ENCODE measurements around the gene UQCR10. TPM values are rescaled to one million over a fixed set of nuclear protein-coding genes. Genes with fewer than 3 reads are reported as not detected.
A peak's percentile ranks its signal among the peaks of the same experiment; 100 is the strongest.

The UQCR10 gene
- total RNA-seq, 1 donor from 2014 or later, result 48.7 TPM

DNA sequence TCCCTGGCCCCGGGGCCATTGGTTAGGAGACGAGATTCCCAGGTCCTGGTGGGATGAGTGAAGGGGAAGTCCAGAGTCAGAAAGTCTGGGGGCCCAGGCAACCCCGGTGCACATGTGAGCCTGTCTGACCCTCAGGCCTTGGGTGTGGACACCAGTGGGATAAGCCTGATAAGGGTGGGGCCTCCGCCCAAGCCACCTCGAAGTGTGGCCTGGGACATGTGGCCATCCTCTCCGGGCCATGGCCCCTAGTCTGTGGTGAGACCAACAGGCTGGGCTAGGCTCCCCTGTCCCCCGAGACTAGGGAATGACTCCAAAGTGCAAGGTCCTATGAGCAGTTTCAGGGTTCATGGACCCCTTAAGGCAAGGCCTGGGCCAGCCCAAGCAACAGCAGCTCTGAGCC is 41.1 kb upstream of the UQCR10 start:
- Histone ChIP-seq H3K4me3 (no peak overlapping the region), H3K4me2 (no peak overlapping the region), H3K4me1 (peaks cover 4% of the 10 kb centered on the region), H3K27me3 (peaks cover 21% of the 10 kb centered on the region), H3K36me3 (no peaks in the 10 kb centered on the region), H3K79me2 (ENCODE audit: low read depth) (no peaks in the 10 kb centered on the region), H2AFZ (replicated peaks) (no peak overlapping the region), H3K9me3 (ENCODE audit: low read depth) (no peaks in the 10 kb centered on the region), H3K27ac (no peak overlapping the region), H4K20me1 (ENCODE audit: low read depth) (peaks cover 6% of the 10 kb centered on the region), H3F3A (ENCODE audit: low read depth) (peaks cover 3% of the 10 kb centered on the region), H3K9ac (no peak overlapping the region)
- no peak overlapping the region for H3K4me3 Mint-ChIP-seq
- peaks cover 11% of the 10 kb centered on the region for H3K4me1 Mint-ChIP-seq
- no peaks in the 10 kb centered on the region for H3K36me3 Mint-ChIP-seq
- no peak overlapping the region for H3K27ac Mint-ChIP-seq
- no peak for DNase-seq (ENCODE audit: low spot score)
- H3K9me3 Mint-ChIP-seq, result no peaks in the 10 kb centered on the region
- TF ChIP-seq, protein P1, sequence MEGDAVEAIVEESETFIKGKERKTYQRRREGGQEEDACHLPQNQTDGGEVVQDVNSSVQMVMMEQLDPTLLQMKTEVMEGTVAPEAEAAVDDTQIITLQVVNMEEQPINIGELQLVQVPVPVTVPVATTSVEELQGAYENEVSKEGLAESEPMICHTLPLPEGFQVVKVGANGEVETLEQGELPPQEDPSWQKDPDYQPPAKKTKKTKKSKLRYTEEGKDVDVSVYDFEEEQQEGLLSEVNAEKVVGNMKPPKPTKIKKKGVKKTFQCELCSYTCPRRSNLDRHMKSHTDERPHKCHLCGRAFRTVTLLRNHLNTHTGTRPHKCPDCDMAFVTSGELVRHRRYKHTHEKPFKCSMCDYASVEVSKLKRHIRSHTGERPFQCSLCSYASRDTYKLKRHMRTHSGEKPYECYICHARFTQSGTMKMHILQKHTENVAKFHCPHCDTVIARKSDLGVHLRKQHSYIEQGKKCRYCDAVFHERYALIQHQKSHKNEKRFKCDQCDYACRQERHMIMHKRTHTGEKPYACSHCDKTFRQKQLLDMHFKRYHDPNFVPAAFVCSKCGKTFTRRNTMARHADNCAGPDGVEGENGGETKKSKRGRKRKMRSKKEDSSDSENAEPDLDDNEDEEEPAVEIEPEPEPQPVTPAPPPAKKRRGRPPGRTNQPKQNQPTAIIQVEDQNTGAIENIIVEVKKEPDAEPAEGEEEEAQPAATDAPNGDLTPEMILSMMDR (IDR thresholded peaks at IDR 0.05), result no peak
- TF ChIP-seq EZH2phosphoT487 (IDR thresholded peaks at IDR 0.05) (no peak), EZH2 (IDR thresholded peaks at IDR 0.05) (no peak)
- peaks cover 17% of the 10 kb centered on the region for H3K27me3 Mint-ChIP-seq (ENCODE audit: insufficient read depth, low read depth)

DNA sequence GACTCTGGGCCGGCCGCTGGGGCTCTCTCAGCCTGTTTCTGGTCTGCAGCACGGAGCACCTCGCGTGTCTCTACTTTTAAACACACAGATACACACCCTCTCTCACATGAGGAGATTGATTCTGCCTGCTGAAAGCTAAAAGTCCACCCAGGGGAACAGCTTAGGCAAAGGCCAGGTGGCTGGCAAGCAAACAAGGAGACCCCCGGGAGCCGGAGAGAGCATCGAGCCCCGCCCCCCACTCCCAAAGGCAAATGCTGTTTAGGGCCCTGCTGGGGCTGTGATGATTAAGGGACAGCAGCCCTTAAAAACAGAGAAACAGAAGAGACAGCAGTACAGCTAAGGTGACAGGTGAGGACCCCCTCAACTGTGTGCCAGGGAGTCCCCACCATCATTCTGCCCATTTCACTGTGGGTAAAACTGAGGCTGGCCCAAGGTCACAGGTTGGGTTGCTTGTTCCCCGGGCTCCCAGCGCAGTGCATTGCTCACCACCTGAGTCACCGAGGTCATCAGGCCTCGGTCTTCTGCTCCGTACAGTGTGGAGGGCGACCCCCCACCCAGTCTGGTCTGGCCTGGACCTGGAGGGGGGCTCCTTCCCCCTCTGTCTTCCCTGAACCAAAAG is 40.5 kb upstream of the UQCR10 start:
- H4K20me1 ChIP-seq (ENCODE audit: low read depth), result peaks cover under 1% of the 10 kb centered on the region
- H3K79me2 ChIP-seq (ENCODE audit: low read depth), result no peaks in the 10 kb centered on the region
- peaks cover 3% of the 10 kb centered on the region for H3F3A ChIP-seq (ENCODE audit: low read depth)
- H3K4me1 ChIP-seq, result peaks cover 4% of the 10 kb centered on the region
- H3K9ac ChIP-seq, result no peak overlapping the region
- H3K4me2 ChIP-seq, result peak overlapping the region; percentile 63
- Mint-ChIP-seq H3K9me3 (no peaks in the 10 kb centered on the region), H3K4me1 (peaks cover 11% of the 10 kb centered on the region), H3K27ac (no peak overlapping the region), H3K27me3 (ENCODE audit: insufficient read depth, low read depth) (peaks cover 13% of the 10 kb centered on the region), H3K36me3 (no peaks in the 10 kb centered on the region), H3K4me3 (no peak overlapping the region)
- DNase-seq (ENCODE audit: low spot score), result no peak
- H2AFZ ChIP-seq (replicated peaks), result no peak overlapping the region
- peaks cover 16% of the 10 kb centered on the region for H3K27me3 ChIP-seq
- TF ChIP-seq, protein P1 (IDR thresholded peaks at IDR 0.05), result no peak
- TF ChIP-seq EZH2phosphoT487 (IDR thresholded peaks at IDR 0.05) (no peak), EZH2 (IDR thresholded peaks at IDR 0.05) (no peak)
- no peak overlapping the region for H3K4me3 ChIP-seq
- no peaks in the 10 kb centered on the region for H3K9me3 ChIP-seq (ENCODE audit: low read depth)
- no peak overlapping the region for H3K27ac ChIP-seq
- H3K36me3 ChIP-seq, result no peaks in the 10 kb centered on the region

DNA sequence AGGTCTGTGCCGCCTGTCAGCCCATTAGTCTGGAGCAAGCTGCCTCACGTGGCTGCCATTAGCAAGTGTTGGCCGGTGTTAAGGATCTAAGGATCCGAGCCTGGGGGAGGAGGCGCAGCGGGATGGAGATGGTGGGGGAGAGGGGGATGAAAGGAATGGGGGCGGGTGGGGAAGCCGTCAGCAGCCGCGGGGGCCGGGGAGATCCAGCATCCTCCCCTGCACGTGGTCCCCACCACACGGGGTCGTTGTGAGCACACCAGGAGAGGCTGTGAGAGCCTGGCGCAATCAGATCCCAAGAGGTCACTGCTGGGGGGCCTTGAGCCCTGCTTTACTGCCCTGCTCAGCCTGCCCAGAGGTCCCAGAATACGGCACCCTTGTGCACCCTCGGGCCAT is 40.0 kb upstream of the UQCR10 start:
- H3K27me3 ChIP-seq, result peaks cover 11% of the 10 kb centered on the region
- no peak overlapping the region for H3K4me3 ChIP-seq
- DNase-seq (ENCODE audit: low spot score), result peak; percentile 84
- H3K9me3 Mint-ChIP-seq, result no peaks in the 10 kb centered on the region
- no peak overlapping the region for H2AFZ ChIP-seq (replicated peaks)
- H3K27ac Mint-ChIP-seq, result no peak overlapping the region
- peak overlapping the region; percentile 63 for H3K4me2 ChIP-seq
- H4K20me1 ChIP-seq (ENCODE audit: low read depth), result no peaks in the 10 kb centered on the region
- peaks cover 4% of the 10 kb centered on the region for H3K4me1 ChIP-seq
- peaks cover 3% of the 10 kb centered on the region for H3F3A ChIP-seq (ENCODE audit: low read depth)
- no peaks in the 10 kb centered on the region for H3K36me3 Mint-ChIP-seq
- no peaks in the 10 kb centered on the region for H3K79me2 ChIP-seq (ENCODE audit: low read depth)
- no peaks in the 10 kb centered on the region for H3K9me3 ChIP-seq (ENCODE audit: low read depth)
- no peak overlapping the region for H3K27ac ChIP-seq
- TF ChIP-seq, protein P1 (IDR thresholded peaks at IDR 0.05), result peak; percentile 54
- TF ChIP-seq EZH2 (IDR thresholded peaks at IDR 0.05) (no peak), EZH2phosphoT487 (IDR thresholded peaks at IDR 0.05) (no peak)
- peaks cover 11% of the 10 kb centered on the region for H3K4me1 Mint-ChIP-seq
- H3K36me3 ChIP-seq, result no peaks in the 10 kb centered on the region
- H3K9ac ChIP-seq, result no peak overlapping the region
- H3K27me3 Mint-ChIP-seq (ENCODE audit: insufficient read depth, low read depth), result peaks cover 12% of the 10 kb centered on the region
- H3K4me3 Mint-ChIP-seq, result no peak overlapping the region

All from neural progenitor cell (in vitro differentiated cells).